Esophagus squamous epithelium (tissue), 4 donors: Measurements from ENCODE around the gene CATSPERB.

ENCODE experiments used
- CTCF ChIP-seq, 6 experiments: fragments of 450-650 bp in 4 of 6; fragments of 200-600 bp in 2 of 6; sonication (generic) in 2 of 6; IDR thresholded peaks; one replicate each; pipeline ENCODE4 v1.5.1; 2016 to 2019; ENCODE audit warnings: antibody characterized with exemption in 6 of 6, mild to moderate bottlenecking in 4 of 6, moderate library complexity in 4 of 6
- POLR2A ChIP-seq, 4 donors: fragments of 450-650 bp; IDR thresholded peaks; one replicate each; pipeline ENCODE4 v1.6.1; 2017; ENCODE audit warnings: antibody characterized with exemption in 4 of 4, mild to moderate bottlenecking in 4 of 4, moderate library complexity in 3 of 4

- no peak for TF ChIP-seq CTCF (IDR thresholded peaks at IDR 0.05)
- TF ChIP-seq POLR2A (IDR thresholded peaks at IDR 0.05), result no peak
Observed at GRCh38 chr14:91607322-91608047, 124.4 kb downstream of the CATSPERB start.
